Measurements from ENCODE around the gene RILPL1.

DNA sequence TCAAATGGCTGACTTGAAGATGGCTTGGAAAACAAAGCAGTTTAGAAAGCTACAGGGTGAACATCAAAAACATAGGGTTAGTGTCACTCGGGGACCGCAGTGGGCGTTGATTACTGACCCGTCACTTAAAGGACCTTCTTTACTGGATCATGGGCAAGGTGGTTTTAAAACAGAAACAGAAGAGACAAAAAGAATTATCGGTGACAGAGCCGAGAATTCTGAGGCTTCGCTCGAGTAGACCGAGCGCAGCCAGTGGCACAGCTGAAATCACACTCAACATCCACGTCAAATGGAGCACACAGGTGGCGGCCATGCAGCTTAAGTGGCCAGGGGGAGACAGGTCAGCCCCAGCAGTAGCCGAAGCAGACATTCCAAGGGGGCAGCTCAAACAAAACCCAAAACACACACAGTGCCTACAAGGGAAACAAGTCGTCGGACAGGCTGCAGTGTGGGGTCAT, 58.2 kb downstream of the RILPL1 start:
- TF ChIP-seq CTCF (IDR thresholded peaks at IDR 0.05) (no peak), POLR2A (IDR thresholded peaks at IDR 0.05) (no peak), POLR2AphosphoS5 (IDR thresholded peaks at IDR 0.05) (no peak)
